Measurements from ENCODE around the gene NKX2-3.

DNA sequence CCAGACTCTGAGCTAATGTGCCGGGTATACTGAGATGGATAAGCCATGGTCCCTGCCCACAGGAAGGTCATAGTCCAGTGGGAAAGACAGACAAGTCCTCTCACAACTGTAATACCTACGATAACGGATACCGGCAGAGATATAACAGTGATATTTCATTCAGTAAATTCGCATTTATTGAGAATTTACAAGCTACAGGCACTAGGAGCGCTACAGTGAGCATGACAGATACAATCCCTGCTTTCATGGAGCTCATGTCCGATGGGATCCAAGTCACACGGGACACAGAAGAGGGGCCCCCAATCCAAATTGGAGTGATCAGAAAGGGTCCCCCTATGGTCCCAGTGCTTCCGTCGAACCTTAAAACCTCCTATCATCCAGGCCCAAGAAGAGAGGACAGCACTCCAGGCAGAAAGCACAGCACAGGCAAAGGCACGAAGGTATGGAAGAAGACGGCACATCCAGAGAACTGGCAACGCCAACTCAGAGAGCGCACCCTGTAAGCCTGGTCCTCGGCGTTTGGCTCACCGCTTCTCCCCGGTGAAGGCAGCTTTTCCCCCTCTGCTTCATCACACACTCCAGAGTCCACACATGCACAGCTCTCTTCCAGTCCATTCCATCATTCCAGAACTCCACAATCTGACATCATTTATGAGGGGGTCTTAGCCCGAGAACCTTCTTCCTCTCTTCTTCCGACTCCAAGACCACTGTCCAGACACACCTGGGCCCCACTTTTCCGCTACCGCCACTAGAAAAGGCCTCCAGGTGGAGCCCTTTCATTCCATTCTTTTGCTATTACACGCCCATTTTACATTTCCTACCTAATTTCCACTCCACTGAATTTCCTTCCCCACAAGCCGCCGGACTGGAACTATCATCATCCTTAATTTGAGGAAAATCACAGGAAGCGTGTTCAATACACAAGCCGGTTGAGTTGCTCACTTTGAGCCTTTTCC, 47.8 kb upstream of the NKX2-3 start:
- TF ChIP-seq CTCF (IDR thresholded peaks at IDR 0.05) (no peak), POLR2A (IDR thresholded peaks at IDR 0.05) (no peak), POLR2AphosphoS5 (IDR thresholded peaks at IDR 0.05) (no peak), EP300 (IDR thresholded peaks at IDR 0.05) (no peak)
